Suprapubic skin (tissue), 4 donors: ENCODE results near the gene IFFO2. TPM values are rescaled to one million over a fixed set of nuclear protein-coding genes. Genes with fewer than 3 reads are reported as not detected.

Experiments
- DNase-seq, 2 donors: peaks; one replicate each; pipeline ENCODE4 v3.0.0-alpha.2; 2019; ENCODE audit warnings: low spot score in 2 of 2
- H3K27ac ChIP-seq: fragments of 200-600 bp; sonication (generic); one replicate; pipeline ENCODE4 v1.5.1; 2019
- H3K27me3 ChIP-seq: fragments of 200-600 bp; sonication (generic); one replicate; pipeline ENCODE4 v1.5.1; 2019
- H3K36me3 ChIP-seq: fragments of 200-600 bp; sonication (generic); one replicate; pipeline ENCODE4 v1.5.1; 2019
- H3K4me1 ChIP-seq: fragments of 200-600 bp; sonication (generic); one replicate; pipeline ENCODE4 v1.5.1; 2019
- H3K4me3 ChIP-seq: fragments of 200-600 bp; sonication (generic); one replicate; pipeline ENCODE4 v1.5.1; 2019; ENCODE audit warnings: mild to moderate bottlenecking
- H3K9me3 ChIP-seq: fragments of 200-600 bp; sonication (generic); one replicate; pipeline ENCODE4 v1.5.1; 2019
- EP300 ChIP-seq: sonication (generic); formaldehyde crosslinking; IDR thresholded peaks from one replicate; pipeline ENCODE4 v1.6.1; 2017; ENCODE audit warnings: antibody characterized with exemption
- POLR2A ChIP-seq, 2 donors: fragments of 450-650 bp; IDR thresholded peaks; one replicate each; pipeline ENCODE4 v1.6.1; 2017; ENCODE audit warnings: antibody characterized with exemption in 2 of 2, mild to moderate bottlenecking in 2 of 2, moderate library complexity in 2 of 2
- POLR2AphosphoS5 ChIP-seq, 3 donors: sonication (generic); formaldehyde crosslinking; IDR thresholded peaks; one replicate each; pipeline ENCODE4 v1.6.1; 2017; ENCODE audit warnings: antibody characterized with exemption in 3 of 3
- WGBS: methylation state at CpG from one replicate; pipeline ENCODE4 v1.1.5; 2018; 5-methylcytosine and 5-hydroxymethylcytosine counted together
- total RNA-seq, 4 donors: library from RNA; depleted of rRNA; stranded (reverse); fragments of >200 nt; gene quantifications; one replicate each; pipeline ENCODE4 v1.1.0, GENCODE V29; 2016
- TF ChIP-seq, protein P1 (sequence below), 2 donors: fragments of 200-600 bp in 1 of 2; fragments of 450-650 bp in 1 of 2; sonication (generic) in 1 of 2; IDR thresholded peaks; one replicate each; pipeline ENCODE4 v1.5.1; 2016 to 2019; ENCODE audit warnings: antibody characterized with exemption in 2 of 2, mild to moderate bottlenecking in 1 of 2, moderate library complexity in 1 of 2

Gene IFFO2
- total RNA-seq, 4 donors from 2014 or later: 327 to 569 (median 449) TPM

DNA sequence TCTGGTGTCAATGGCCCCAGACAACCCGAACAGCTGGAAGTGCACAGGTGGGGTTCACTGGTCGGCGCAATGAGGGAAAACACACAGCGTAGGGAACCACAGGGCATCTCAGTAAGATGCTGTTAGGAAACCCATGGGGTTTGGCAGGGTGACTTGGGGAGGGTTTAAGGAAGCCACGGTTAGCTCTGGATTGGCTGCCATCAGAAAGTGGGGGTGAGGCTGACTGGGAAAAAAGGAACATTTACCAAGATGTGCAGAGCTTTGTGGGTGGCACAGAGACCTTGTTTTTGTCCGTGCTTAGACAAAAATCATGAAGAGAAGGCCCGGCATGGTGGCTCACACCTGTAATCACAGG lies 65.1 kb downstream of the IFFO2 start:
- Histone ChIP-seq H3K27ac (no peak overlapping the region), H3K4me1 (peaks cover 14% of the 10 kb centered on the region), H3K9me3 (no peaks in the 10 kb centered on the region), H3K36me3 (peaks cover 4% of the 10 kb centered on the region), H3K27me3 (no peaks in the 10 kb centered on the region), H3K4me3 (no peak overlapping the region)
- no peak for DNase-seq
- TF ChIP-seq POLR2AphosphoS5 (IDR thresholded peaks at IDR 0.05): no peak
- TF ChIP-seq POLR2A (IDR thresholded peaks at IDR 0.05): no peak
- TF ChIP-seq, protein P1, sequence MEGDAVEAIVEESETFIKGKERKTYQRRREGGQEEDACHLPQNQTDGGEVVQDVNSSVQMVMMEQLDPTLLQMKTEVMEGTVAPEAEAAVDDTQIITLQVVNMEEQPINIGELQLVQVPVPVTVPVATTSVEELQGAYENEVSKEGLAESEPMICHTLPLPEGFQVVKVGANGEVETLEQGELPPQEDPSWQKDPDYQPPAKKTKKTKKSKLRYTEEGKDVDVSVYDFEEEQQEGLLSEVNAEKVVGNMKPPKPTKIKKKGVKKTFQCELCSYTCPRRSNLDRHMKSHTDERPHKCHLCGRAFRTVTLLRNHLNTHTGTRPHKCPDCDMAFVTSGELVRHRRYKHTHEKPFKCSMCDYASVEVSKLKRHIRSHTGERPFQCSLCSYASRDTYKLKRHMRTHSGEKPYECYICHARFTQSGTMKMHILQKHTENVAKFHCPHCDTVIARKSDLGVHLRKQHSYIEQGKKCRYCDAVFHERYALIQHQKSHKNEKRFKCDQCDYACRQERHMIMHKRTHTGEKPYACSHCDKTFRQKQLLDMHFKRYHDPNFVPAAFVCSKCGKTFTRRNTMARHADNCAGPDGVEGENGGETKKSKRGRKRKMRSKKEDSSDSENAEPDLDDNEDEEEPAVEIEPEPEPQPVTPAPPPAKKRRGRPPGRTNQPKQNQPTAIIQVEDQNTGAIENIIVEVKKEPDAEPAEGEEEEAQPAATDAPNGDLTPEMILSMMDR (IDR thresholded peaks at IDR 0.05): no peak
- TF ChIP-seq EP300: no peak
- 91% methylated on average over 7 of the region's 7 CpGs for WGBS

GRCh38 chr1:18890706-18891425 lies 65.6 kb downstream of the IFFO2 start:
- DNase-seq: no peak
- WGBS: 72% methylated on average over 5 of the region's 6 CpGs
- H3K4me1 ChIP-seq: peaks cover 18% of the 10 kb centered on the region
- H3K9me3 ChIP-seq: no peaks in the 10 kb centered on the region
- H3K27me3 ChIP-seq: no peaks in the 10 kb centered on the region
- H3K27ac ChIP-seq: no peak overlapping the region
- TF ChIP-seq POLR2AphosphoS5 (IDR thresholded peaks at IDR 0.05): no peak
- TF ChIP-seq, protein P1 (IDR thresholded peaks at IDR 0.05): no peak
- no peak for TF ChIP-seq EP300
- no peak for TF ChIP-seq POLR2A (IDR thresholded peaks at IDR 0.05)
- H3K4me3 ChIP-seq: no peak overlapping the region
- peaks cover 4% of the 10 kb centered on the region for H3K36me3 ChIP-seq

DNA sequence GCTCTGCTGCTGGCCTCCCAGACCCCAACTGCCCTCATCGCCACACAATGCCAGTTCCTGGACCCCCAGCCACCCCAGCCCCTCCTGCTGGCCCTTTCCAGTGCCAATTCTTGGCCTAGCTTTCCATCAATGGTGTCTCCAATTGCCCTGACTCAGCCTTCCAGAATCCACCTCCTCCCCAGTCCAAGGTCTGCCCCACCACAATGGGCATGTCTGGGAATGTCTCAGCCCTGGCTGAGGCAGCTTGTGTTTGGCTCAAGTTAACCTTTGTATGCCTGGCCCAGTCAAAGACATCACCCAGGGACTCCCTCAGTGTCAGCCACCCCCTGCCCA lies 70.5 kb downstream of the IFFO2 start:
- Histone ChIP-seq H3K4me3 (no peak overlapping the region), H3K27ac (no peak overlapping the region), H3K9me3 (no peaks in the 10 kb centered on the region), H3K27me3 (no peaks in the 10 kb centered on the region), H3K4me1 (peaks cover 45% of the 10 kb centered on the region), H3K36me3 (peaks cover 10% of the 10 kb centered on the region)
- TF ChIP-seq, protein P1 (IDR thresholded peaks at IDR 0.05): no peak
- TF ChIP-seq POLR2A (IDR thresholded peaks at IDR 0.05) (no peak), EP300 (no peak), POLR2AphosphoS5 (IDR thresholded peaks at IDR 0.05) (no peak)
- DNase-seq: no peak
- WGBS: 78% methylated on average over 1 of the region's 1 CpG

DNA sequence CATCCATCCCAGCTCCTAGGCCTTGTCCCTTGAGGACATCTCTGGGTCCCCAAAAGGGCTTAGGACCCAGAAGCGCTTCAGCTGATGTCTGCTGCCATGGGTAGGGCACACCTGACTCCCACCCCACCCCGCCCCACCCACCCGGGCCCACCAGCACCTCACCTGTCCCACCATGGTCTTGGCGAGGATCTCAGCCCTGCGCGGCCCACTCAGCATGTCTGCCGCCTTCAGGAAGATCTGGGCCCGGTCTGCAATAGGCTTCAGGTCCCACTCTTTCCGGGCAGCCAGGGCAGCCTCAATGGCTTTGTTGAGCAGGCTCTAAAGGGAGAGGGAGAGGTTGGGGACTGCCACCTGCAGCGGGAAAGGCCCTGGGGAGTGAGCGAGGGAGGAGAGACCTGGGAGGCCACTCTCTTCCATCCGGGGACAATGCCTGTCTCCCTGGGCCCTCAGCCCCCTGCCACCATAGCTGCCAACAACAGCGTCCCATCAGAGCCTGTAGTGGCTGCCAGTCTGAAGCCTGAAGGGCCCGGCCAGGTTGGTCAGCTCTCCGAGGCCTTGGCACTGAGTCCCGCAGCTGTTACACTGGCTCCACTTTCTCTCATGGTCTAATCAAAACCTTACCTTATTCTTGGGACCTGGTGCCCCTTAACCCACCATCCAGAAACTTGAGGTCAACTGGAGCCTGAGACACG lies 71.0 kb downstream of the IFFO2 start:
- Histone ChIP-seq H3K4me1 (peaks cover 45% of the 10 kb centered on the region), H3K27me3 (no peaks in the 10 kb centered on the region), H3K36me3 (peaks cover 10% of the 10 kb centered on the region), H3K4me3 (no peak overlapping the region), H3K9me3 (no peaks in the 10 kb centered on the region), H3K27ac (no peak overlapping the region)
- no peak for TF ChIP-seq POLR2AphosphoS5 (IDR thresholded peaks at IDR 0.05)
- TF ChIP-seq POLR2A (IDR thresholded peaks at IDR 0.05): no peak
- TF ChIP-seq, protein P1 (IDR thresholded peaks at IDR 0.05): no peak
- no peak for TF ChIP-seq EP300
- WGBS: 73% methylated on average over 12 of the region's 17 CpGs
- DNase-seq: no peak

GRCh38 chr1:18884727-18885126 lies 71.7 kb downstream of the IFFO2 start:
- TF ChIP-seq EP300 (no peak), POLR2AphosphoS5 (IDR thresholded peaks at IDR 0.05) (no peak), POLR2A (IDR thresholded peaks at IDR 0.05) (no peak)
- TF ChIP-seq, protein P1 (IDR thresholded peaks at IDR 0.05): no peak
- peaks cover 52% of the 10 kb centered on the region for H3K4me1 ChIP-seq
- no peaks in the 10 kb centered on the region for H3K27me3 ChIP-seq
- H3K27ac ChIP-seq: no peak overlapping the region
- no peak for DNase-seq
- H3K4me3 ChIP-seq: no peak overlapping the region
- WGBS: 84% methylated on average over 6 of the region's 6 CpGs
- H3K9me3 ChIP-seq: no peaks in the 10 kb centered on the region
- H3K36me3 ChIP-seq: peaks cover 10% of the 10 kb centered on the region
